ENCODE data around the gene DNM2. TPM values are rescaled to one million over a fixed set of nuclear protein-coding genes. Genes with fewer than 3 reads are reported as not detected.
A peak's percentile ranks its signal among the peaks of the same experiment; 100 is the strongest.

DNM2 gene
- total RNA-seq, 8 experiments from 2014 or later, result 23.2 to 128 (median 45.4) TPM

DNA sequence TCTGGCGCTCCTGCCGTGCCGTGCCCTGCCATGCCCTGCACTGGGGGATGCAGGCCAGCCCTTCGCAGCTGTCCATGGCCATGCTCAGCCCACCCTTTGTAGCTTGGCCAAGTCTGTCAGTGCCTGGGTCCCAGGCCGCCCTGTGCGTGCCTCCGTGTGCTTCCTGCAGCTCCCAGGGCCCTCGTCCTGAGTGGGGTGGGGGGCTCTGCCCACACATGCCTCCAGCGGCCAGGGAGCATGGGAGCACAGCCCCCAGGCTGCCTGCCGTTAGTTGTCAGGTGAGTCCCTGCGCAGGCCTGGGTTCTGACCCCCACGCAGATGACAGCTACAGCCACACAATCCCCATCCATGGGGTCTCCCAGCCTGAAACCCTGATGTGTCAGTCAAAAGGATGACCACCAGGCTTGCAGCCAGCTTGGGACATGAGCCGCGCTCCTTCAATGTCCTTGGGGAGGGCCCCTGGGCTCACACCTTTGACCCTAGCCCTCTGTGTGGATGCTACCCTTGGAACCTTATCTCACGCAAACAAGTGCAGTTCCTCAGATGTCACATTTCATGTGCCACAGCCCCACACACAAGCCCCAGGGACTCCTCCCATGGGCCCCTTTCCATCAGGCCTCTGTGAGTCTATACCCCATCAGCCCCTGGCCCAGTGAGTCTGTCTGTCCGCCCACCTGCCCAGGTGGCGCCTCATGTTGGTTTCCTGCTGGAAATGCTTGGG is 93.7 kb downstream of the DNM2 start:
- WGBS, 10 experiments, result 40 to 100% (median 97%) methylated on average over 2 to 6 of the region's 17 CpGs; no CpG with 5 or more reads in 6 of the 10 experiments
- Histone ChIP-seq H3K4me3 (no peak overlapping the region), H3K4me1 (replicated peaks in 1 of 2) (no peaks in the 10 kb centered on the region), H3K27ac (no peak overlapping the region)
- in situ Hi-C loops (cut with MboI; ENCODE audit: low pct_unique_long_range_greater_than_20kb in 2 of 9, low sequenced_read_pairs in 9 of 9, unreplicated experiment in 9 of 9), result no loop called here
- no peak for ATAC-seq (replicated peaks in 6 of 8)

DNA sequence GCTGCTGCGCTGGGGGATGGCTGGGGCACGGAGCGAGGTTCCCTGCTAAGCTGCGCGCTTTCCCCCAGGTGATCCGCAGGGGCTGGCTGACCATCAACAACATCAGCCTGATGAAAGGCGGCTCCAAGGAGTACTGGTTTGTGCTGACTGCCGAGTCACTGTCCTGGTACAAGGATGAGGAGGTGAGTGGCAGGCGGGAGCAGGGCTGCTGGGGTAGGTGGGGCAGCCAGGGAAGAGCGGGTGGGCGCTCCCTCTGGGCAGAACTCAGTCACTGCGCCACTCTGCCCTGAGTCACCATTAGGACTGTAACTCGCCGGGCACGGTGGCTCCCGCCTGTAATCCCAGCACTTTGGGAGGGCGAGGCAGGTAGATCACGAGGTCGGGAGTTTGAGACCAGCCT is 94.3 kb downstream of the DNM2 start:
- in situ Hi-C loops (cut with MboI; ENCODE audit: low pct_unique_long_range_greater_than_20kb in 2 of 9, low sequenced_read_pairs in 9 of 9, unreplicated experiment in 9 of 9), result no loop called here
- 60 to 100% (median 84%) methylated on average over 1 to 6 of the region's 19 CpGs; no CpG with 5 or more reads in 5 of the 10 experiments for WGBS, 10 experiments
- no peak for ATAC-seq (replicated peaks in 6 of 8)
- no peaks in the 10 kb centered on the region for H3K4me1 ChIP-seq (replicated peaks in 1 of 2)
- no peak overlapping the region for H3K4me3 ChIP-seq
- no peak overlapping the region for H3K27ac ChIP-seq

DNA sequence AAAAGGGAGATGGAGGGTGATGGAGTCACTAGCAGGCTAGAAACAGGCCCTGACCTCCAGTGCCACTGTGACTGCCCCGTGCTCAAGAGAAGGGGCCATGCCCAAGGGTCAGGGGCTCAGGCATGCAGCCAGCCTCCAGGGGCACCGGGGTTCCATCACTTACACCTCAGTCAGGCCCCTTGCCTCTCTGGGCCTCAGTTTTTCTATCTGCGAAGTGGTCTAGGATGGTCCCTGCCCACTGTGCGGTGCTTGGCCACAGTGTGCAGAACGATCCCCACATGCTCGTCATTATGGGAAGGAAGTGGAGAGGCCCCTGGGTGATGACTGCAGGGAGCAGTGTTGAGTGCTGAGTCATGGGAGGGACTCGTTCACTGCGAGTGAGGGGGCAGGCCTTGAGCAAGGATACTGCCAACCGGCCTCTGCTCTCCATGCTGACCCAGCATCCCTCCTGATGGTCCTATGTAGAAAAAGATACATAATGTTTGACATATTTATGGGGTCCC is 95.1 kb downstream of the DNM2 start:
- H3K4me1 ChIP-seq (replicated peaks in 1 of 2), result no peaks in the 10 kb centered on the region
- peak; percentile 6 to 64 (median 40) for ATAC-seq (replicated peaks in 6 of 8)
- WGBS, 10 experiments, result 8 to 100% (median 89%) methylated on average over 1 to 4 of the region's 9 CpGs; no CpG with 5 or more reads in 5 of the 10 experiments
- H3K27ac ChIP-seq, result no peak overlapping the region
- no peak overlapping the region for H3K4me3 ChIP-seq
- in situ Hi-C loops (cut with MboI; ENCODE audit: low pct_unique_long_range_greater_than_20kb in 2 of 9, low sequenced_read_pairs in 9 of 9, unreplicated experiment in 9 of 9), result no loop called here

DNA sequence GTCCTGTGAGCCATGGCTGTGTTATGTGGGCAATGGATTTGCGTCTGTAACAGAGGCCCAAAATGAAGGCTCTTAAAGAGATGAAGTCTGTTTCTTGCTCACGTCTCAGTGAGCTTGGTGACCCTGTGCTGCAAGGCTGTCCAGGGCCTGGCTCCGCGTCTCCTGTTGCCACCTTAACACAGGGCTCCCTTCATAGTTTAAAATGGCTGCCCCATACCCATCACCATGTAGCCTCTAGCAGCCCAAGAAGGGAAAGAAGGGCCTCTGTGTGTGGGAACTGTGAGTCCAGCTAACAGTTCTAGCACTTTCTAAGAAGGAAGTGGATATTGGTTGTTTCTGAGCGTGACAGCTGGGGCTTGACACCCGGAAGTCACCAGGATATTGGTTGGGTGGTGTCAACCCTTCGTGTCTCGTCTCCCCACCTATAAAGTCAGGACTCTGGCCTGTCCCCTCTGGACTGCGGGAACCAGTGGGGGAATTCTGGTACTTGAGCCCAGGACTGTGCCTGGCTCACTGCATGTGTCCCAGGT is 97.2 kb downstream of the DNM2 start:
- ATAC-seq (replicated peaks in 6 of 8), result no peak
- in situ Hi-C loops (cut with MboI; ENCODE audit: low pct_unique_long_range_greater_than_20kb in 2 of 9, low sequenced_read_pairs in 9 of 9, unreplicated experiment in 9 of 9), result no loop called here
- 91 to 100% (median 98%) methylated on average over 2 to 8 of the region's 9 CpGs; no CpG with 5 or more reads in 6 of the 10 experiments for WGBS, 10 experiments

DNA sequence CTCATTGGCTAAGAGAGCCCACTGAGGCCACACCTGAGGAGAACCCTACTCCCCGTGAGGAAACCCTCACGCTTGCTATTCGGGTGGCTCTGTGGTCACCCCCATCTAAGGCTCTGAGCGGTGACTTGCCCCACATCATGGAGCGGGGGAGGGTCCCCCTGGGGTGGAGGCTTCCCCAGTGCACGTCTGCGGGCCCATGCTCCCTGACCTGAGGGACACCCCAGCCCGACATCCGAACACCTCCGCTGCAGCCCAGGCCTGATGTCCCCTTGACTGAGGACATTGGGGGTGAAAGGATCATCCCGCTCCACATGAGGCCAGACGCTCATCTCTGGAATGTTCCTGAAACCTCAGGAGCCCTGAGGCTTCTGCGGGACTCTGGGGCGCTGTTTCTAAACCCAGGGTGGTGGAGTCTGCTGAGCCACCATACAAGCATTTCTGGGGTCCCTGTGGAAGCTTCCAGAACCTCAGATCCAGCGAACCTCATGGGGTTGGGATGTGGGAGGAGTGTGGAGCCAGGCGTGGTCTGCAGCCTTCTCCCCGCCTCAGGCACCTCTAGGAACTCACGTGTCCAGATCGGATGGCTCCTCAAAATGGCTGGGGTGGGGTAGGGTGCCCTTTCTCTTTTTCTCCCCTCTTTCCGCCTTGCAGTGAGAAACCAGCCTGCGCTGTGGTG is 98.2 kb downstream of the DNM2 start:
- Histone ChIP-seq H3K4me3 (no peak overlapping the region), H3K27ac (no peak overlapping the region), H3K4me1 (replicated peaks in 1 of 2) (no peaks in the 10 kb centered on the region)
- in situ Hi-C loops (cut with MboI; ENCODE audit: low pct_unique_long_range_greater_than_20kb in 2 of 9, low sequenced_read_pairs in 9 of 9, unreplicated experiment in 9 of 9), result no loop called here
- peak in 3 of 8 experiments; percentile 2 to 20 (median 20) for ATAC-seq (replicated peaks in 6 of 8)
- 15 to 100% (median 85%) methylated on average over 2 to 7 of the region's 21 CpGs; no CpG with 5 or more reads in 7 of the 10 experiments for WGBS, 10 experiments

More for the DNA sequence above, 97.2 kb downstream of the DNM2 start:
- H3K27ac ChIP-seq, result no peak overlapping the region
- H3K4me3 ChIP-seq, result no peak overlapping the region
- no peaks in the 10 kb centered on the region for H3K4me1 ChIP-seq (replicated peaks in 1 of 2)

DNA sequence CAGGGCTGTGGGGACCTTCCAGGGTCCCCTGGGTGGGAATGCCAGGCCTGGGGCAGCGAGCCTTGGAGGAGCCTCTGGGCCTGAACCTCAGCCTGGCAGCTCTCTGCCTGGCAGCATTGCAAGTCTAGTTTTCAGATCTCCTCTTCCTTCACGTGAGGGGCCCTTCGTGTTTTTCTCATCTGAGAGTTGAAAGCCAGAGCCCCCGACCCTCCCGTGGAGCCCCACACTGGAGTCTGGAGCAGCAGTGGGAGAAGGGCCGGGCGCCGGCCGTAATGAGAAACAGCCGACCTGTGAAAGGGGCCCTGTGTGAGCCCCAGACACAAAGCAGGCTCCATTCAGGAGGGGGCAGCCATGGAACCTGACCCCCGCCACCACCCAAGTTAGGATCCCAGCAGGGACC is 98.8 kb downstream of the DNM2 start:
- Histone ChIP-seq H3K4me1 (replicated peaks in 1 of 2) (no peaks in the 10 kb centered on the region), H3K27ac (no peak overlapping the region), H3K4me3 (no peak overlapping the region)
- 79 to 100% (median 98%) methylated on average over 1 to 6 of the region's 11 CpGs; no CpG with 5 or more reads in 7 of the 10 experiments for WGBS, 10 experiments
- in situ Hi-C loops (cut with MboI; ENCODE audit: low pct_unique_long_range_greater_than_20kb in 2 of 9, low sequenced_read_pairs in 9 of 9, unreplicated experiment in 9 of 9), result no loop called here
- peak in 2 of 8 experiments; percentile 1 to 3 for ATAC-seq (replicated peaks in 6 of 8)

DNA sequence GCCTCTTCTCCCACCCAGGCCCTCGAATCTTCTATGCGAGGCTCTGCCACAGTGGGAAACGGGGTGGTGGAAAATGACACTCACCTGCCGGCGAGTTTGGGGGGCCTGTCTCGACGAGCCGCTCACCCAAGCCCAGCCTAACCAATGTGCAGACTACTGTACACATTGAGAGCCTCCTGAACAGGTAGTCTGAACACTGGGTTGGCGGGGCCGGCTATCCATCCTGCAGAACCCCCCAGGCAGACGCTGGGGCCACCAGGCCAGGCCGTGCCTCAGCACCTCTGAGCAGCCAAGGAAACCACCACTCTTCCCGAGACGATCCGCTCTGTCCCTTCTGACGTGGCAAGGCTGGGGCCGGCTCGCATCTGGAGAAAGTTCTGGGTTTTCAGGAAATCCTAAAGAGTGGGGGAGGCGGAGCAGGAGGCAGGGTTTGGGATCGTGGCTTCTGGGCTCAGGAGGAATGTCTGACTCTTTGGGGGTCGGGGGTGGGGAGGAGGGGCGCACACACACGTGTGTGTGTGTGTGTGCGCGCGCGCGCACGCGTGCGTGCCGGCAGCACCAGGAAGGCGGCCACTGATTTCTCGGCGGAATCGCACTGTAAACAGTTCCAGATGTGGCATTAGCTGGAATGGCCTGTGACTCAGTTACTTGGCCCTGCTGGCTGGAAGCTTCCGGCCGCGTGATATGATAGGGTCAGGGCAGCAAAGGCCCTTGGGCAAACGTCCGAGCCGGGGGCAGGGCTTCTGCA is 99.6 kb downstream of the DNM2 start:
- in situ Hi-C loops (cut with MboI; ENCODE audit: low pct_unique_long_range_greater_than_20kb in 2 of 9, low sequenced_read_pairs in 9 of 9, unreplicated experiment in 9 of 9), result no loop called here
- peak in 4 of 8 experiments; percentile 5 to 75 (median 72) for ATAC-seq (replicated peaks in 6 of 8)
- WGBS, 10 experiments, result 0 to 100% (median 87%) methylated on average over 1 to 3 of the region's 42 CpGs; no CpG with 5 or more reads in 5 of the 10 experiments
- H3K4me1 ChIP-seq (replicated peaks in 1 of 2), result no peaks in the 10 kb centered on the region
- H3K27ac ChIP-seq, result no peak overlapping the region
- no peak overlapping the region for H3K4me3 ChIP-seq

DNA sequence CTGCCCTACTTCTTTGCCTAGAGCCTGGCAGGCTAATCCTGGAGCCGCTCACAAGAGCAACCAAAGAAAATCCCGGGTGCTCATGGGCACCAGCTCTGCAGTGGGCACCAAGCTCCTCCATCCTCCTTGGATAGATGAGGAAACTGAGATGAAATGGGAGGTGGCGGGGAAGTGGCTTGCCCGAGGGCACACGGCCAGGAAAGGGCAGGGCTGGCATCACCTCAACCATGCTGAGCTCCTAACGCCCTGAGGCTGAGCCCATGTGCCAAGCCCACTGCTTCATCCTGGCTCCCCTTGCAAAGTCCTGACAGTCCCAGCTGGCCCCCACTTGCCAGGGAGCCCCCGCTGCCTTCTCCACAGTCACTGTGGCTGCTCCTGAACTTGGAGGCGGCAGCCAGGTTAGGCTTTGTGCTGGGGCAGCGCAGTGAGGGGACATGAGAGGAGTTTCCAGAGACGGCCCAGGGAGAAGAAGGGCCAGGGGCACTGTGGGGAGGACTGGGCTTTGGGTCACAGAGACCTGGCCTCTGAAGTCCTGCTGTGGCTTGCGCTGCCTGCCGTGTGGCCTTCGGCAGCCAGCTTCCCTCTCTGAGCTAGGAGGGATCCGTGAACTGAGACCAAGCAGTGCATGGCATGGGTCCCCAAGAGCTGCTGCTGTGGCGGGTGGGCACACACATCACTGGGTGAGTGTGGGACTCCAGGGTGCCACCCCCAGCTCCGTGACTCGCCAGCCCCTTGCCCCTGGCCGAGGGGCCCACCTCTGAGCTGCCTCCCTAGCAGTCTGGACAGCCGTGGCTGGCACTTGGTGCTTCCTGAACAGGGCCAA is 100.6 kb downstream of the DNM2 start:
- peak in 1 of 8 experiments; percentile 11 for ATAC-seq (replicated peaks in 6 of 8)
- 42 to 96% (median 55%) methylated on average over 1 to 4 of the region's 19 CpGs; no CpG with 5 or more reads in 4 of the 10 experiments for WGBS, 10 experiments

DNA sequence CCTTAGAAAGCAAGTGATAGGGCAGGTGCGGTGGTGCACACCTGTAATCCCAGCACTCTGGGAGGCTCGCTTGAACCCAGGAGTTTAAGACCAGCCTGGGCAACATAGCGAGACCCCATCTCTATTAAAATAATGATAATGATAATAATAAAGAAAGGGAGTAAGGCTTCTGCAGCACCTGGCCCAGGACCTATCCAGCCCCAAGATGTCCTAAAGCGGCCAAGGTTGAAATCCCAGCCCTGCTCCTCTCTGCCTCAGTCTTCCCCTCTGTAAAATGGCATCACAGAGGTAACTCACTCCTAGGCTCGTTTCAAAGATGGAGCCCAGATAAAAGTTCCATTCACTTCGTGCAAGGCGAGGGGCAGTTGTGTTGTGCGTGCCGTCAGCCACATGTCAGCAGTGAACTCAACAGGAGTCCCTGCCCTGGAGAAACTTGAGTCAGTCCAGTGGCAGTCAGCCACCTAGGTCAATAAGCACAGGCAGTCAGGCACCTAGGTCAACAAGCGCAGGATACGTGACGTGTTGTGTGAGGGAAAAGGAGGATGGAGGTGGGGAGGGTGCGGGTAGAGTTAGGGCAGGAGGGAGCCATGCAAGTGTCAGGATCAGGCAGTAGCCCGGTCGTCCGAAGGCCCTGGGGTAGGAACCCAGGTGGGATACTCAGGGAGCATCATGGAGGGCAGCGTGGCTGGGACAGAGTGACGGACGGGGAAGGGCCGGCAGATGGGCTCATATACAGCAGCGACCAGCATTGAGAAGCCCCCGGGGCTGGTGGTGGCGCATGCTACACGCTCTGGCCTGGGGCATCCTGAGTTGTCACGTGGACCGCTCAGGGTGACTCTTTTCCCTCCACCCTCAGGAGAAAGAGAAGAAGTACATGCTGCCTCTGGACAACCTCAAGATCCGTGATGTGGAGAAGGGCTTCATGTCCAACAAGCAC is 101.5 kb downstream of the DNM2 start:
- H3K4me3 ChIP-seq, result no peak overlapping the region
- WGBS, 10 experiments, result 87 to 100% (median 98%) methylated on average over 2 to 8 of the region's 27 CpGs; no CpG with 5 or more reads in 3 of the 10 experiments
- no peaks in the 10 kb centered on the region for H3K4me1 ChIP-seq (replicated peaks in 1 of 2)
- in situ Hi-C loops (cut with MboI; ENCODE audit: low pct_unique_long_range_greater_than_20kb in 2 of 9, low sequenced_read_pairs in 9 of 9, unreplicated experiment in 9 of 9), result no loop called here
- no peak overlapping the region for H3K27ac ChIP-seq
- ATAC-seq (replicated peaks in 6 of 8), result no peak

More for the DNA sequence above, 100.6 kb downstream of the DNM2 start:
- Histone ChIP-seq H3K4me3 (no peak overlapping the region), H3K4me1 (replicated peaks in 1 of 2) (no peaks in the 10 kb centered on the region), H3K27ac (no peak overlapping the region)
- in situ Hi-C loops (cut with MboI; ENCODE audit: low pct_unique_long_range_greater_than_20kb in 2 of 9, low sequenced_read_pairs in 9 of 9, unreplicated experiment in 9 of 9), result no loop called here

DNA sequence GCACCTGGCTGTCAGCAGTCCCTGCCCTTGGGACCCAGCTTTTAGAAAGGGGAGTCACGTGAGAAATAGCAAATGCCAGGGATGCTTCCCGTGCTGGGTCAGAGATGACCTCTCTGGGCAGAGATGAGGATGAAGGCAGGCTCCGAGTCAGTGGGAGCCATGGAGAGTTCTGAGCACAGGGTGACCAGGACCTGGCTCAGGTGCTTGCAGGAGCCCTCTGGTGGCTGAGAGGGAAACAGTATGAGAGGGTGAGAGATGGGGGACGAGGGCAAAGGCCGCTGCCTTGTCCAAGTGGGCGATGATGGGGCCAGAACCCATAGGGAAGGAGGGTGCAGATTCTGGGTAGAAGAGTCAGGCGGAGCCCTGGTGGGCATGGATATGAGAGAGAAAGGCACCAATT is 102.3 kb downstream of the DNM2 start:
- Histone ChIP-seq H3K4me3 (no peak overlapping the region), H3K27ac (no peak overlapping the region), H3K4me1 (replicated peaks in 1 of 2) (no peaks in the 10 kb centered on the region)
- in situ Hi-C loops (cut with MboI; ENCODE audit: low pct_unique_long_range_greater_than_20kb in 2 of 9, low sequenced_read_pairs in 9 of 9, unreplicated experiment in 9 of 9), result no loop called here
- peak in 1 of 8 experiments; percentile 22 for ATAC-seq (replicated peaks in 6 of 8)
- 80 to 100% (median 86%) methylated on average over 1 to 3 of the region's 7 CpGs; no CpG with 5 or more reads in 6 of the 10 experiments for WGBS, 10 experiments

DNA sequence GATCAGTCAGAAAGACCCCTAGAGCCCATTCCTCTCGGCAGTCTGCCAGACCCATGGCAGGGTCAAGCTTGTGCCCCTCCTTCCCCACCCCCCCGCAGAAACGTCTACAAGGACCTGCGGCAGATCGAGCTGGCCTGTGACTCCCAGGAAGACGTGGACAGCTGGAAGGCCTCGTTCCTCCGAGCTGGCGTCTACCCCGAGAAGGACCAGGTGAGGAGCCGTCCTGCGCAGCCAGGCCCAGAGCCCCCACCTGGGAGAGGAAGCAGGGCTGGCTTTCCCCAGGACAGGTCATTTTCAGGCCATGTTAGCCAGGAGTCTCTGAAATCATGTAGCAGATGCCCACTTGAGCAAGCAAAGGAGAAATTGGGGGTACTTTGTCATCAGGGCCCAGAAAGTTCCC is 105.8 kb downstream of the DNM2 start:
- in situ Hi-C loops (cut with MboI; ENCODE audit: low pct_unique_long_range_greater_than_20kb in 2 of 9, low sequenced_read_pairs in 9 of 9, unreplicated experiment in 9 of 9), result no loop called here
- ATAC-seq (replicated peaks in 6 of 8), result no peak
- WGBS, 10 experiments, result 87 to 100% methylated on average over 3 of the region's 12 CpGs; no CpG with 5 or more reads in 8 of the 10 experiments
- H3K4me3 ChIP-seq, result no peak overlapping the region
- no peaks in the 10 kb centered on the region for H3K4me1 ChIP-seq (replicated peaks in 1 of 2)
- H3K27ac ChIP-seq, result no peak overlapping the region

Data from motor neuron (in vitro differentiated cells).